AG10803 (cell line): Measurements from ENCODE around the gene ANTXR1.
A peak's percentile ranks its signal among the peaks of the same experiment; 100 is the strongest.

Experiments used
- DNase-seq: peaks from one replicate; pipeline ENCODE4 v3.0.0; 2010; ENCODE audit warnings: low read depth
- H3K4me3 ChIP-seq: 2 replicates; pipeline ENCODE4 v1.5.1; 2011; ENCODE audit warnings: mild to moderate bottlenecking, low read length, control low read depth
- TF ChIP-seq, protein P1 (sequence below): conservative IDR thresholded peaks from 2 replicates; pipeline ENCODE4 v1.5.1; 2011; ENCODE audit warnings: mild to moderate bottlenecking, low read length, control low read depth, inconsistent platforms

Gene ANTXR1

DNA sequence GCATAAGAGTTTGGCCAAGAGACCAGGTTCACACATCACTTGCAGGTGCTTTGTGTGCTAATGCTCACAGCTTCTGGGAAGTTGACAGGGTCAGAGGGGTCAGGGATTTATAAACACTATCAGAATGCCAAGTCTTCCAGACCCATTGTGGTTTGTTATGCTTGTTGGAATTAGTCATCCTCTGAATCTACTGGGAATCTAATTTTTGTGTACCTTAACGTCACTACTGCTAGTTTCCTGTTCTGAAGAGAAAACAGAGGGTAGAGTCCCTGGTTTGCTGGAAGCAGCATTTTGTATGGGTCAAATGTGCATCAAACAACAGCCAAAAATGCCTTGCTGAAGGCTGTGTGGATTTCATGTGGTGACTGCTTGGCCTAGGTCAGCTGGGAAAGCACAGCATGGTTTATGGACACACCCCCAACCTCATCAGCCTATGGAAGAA lies 33.3 kb downstream of the ANTXR1 start:
- H3K4me3 ChIP-seq = no peak overlapping the region
- DNase-seq = peak; percentile 67
- TF ChIP-seq, protein P1, sequence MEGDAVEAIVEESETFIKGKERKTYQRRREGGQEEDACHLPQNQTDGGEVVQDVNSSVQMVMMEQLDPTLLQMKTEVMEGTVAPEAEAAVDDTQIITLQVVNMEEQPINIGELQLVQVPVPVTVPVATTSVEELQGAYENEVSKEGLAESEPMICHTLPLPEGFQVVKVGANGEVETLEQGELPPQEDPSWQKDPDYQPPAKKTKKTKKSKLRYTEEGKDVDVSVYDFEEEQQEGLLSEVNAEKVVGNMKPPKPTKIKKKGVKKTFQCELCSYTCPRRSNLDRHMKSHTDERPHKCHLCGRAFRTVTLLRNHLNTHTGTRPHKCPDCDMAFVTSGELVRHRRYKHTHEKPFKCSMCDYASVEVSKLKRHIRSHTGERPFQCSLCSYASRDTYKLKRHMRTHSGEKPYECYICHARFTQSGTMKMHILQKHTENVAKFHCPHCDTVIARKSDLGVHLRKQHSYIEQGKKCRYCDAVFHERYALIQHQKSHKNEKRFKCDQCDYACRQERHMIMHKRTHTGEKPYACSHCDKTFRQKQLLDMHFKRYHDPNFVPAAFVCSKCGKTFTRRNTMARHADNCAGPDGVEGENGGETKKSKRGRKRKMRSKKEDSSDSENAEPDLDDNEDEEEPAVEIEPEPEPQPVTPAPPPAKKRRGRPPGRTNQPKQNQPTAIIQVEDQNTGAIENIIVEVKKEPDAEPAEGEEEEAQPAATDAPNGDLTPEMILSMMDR = no peak

GRCh38 chr2:69047625-69048145 lies 34.7 kb downstream of the ANTXR1 start:
- no peak for DNase-seq
- H3K4me3 ChIP-seq = no peak overlapping the region
- TF ChIP-seq, protein P1 = no peak

GRCh38 chr2:69050802-69051201 lies 37.8 kb downstream of the ANTXR1 start:
- TF ChIP-seq, protein P1 = no peak
- H3K4me3 ChIP-seq = no peak overlapping the region
- no peak for DNase-seq

GRCh38 chr2:69053416-69053965 lies 40.5 kb downstream of the ANTXR1 start:
- H3K4me3 ChIP-seq = no peak overlapping the region
- peak; percentile 41 for DNase-seq
- TF ChIP-seq, protein P1 = no peak

GRCh38 chr2:69054431-69054830 lies 41.5 kb downstream of the ANTXR1 start:
- peak; percentile 74 for DNase-seq
- H3K4me3 ChIP-seq = no peak overlapping the region

GRCh38 chr2:69055688-69056470 lies 42.9 kb downstream of the ANTXR1 start:
- H3K4me3 ChIP-seq = no peak overlapping the region
- DNase-seq = no peak
- TF ChIP-seq, protein P1 = no peak

More at GRCh38 chr2:69054431-69054830, 41.5 kb downstream of the ANTXR1 start:
- TF ChIP-seq, protein P1 = no peak

- peak; percentile 52 for DNase-seq
- TF ChIP-seq, protein P1 = no peak
- no peak overlapping the region for H3K4me3 ChIP-seq
Measured at GRCh38 chr2:69057660-69058059, 44.7 kb downstream of the ANTXR1 start.
